Brain pericyte (primary cell): Measurements from ENCODE around the gene TNFRSF6B.

ENCODE experiments used
- DNase-seq: peaks from one replicate; pipeline ENCODE4 v3.0.0-alpha.2; 2012; ENCODE audit warnings: low read depth, low spot score

TNFRSF6B gene

GRCh38 chr20:63737945-63738686 lies 41.7 kb downstream of the TNFRSF6B start:
- DNase-seq: no peak

- DNase-seq: no peak
These were observed 42.3 kb downstream of the TNFRSF6B start for GRCh38 chr20:63738687-63739129.

- DNase-seq: no peak
These were observed 42.9 kb downstream of the TNFRSF6B start, which contains the start of gene SLC2A4RG for GRCh38 chr20:63739130-63740069. TSS of gene SLC2A4RG (plus strand) at chr20:63739776. CDS start at chr20:63739913, 137 bp downstream.

GRCh38 chr20:63740070-63740626 lies 43.7 kb downstream of the TNFRSF6B start:
- no peak for DNase-seq

- DNase-seq: peak; percentile 61
These were observed 44.3 kb downstream of the TNFRSF6B start for GRCh38 chr20:63740627-63741353.

GRCh38 chr20:63741354-63741675 lies 44.9 kb downstream of the TNFRSF6B start:
- no peak for DNase-seq

GRCh38 chr20:63741676-63742380 lies 45.4 kb downstream of the TNFRSF6B start:
- no peak for DNase-seq

- no peak for DNase-seq
These were observed 46.1 kb downstream of the TNFRSF6B start for GRCh38 chr20:63742381-63743024.

- DNase-seq: no peak
These were observed 46.9 kb downstream of the TNFRSF6B start for GRCh38 chr20:63743210-63743970.

GRCh38 chr20:63744158-63744557 lies 47.7 kb downstream of the TNFRSF6B start:
- DNase-seq: no peak

- no peak for DNase-seq
These were observed 48.3 kb downstream of the TNFRSF6B start for GRCh38 chr20:63744574-63745423.

GRCh38 chr20:63745424-63745805 lies 49.0 kb downstream of the TNFRSF6B start:
- no peak for DNase-seq

GRCh38 chr20:63745961-63746731 lies 49.7 kb downstream of the TNFRSF6B start:
- no peak for DNase-seq

- DNase-seq: no peak
These were observed 50.4 kb downstream of the TNFRSF6B start for GRCh38 chr20:63746751-63747315.

- no peak for DNase-seq
These were observed 51.2 kb downstream of the TNFRSF6B start for GRCh38 chr20:63747622-63748069.
